H9 (cell line): ENCODE data around the gene PC. TPM values are rescaled to one million over a fixed set of nuclear protein-coding genes. Genes with fewer than 3 reads are reported as not detected.

Experiments
- DNase-seq: peaks from one replicate; pipeline ENCODE4 v3.0.0-alpha.2; 2017
- H2AFZ ChIP-seq: one replicate; pipeline ENCODE4 v1.6.1; 2013; ENCODE audit warnings: mild to moderate bottlenecking, low read length, control low read depth, moderate library complexity
- H2AK5ac ChIP-seq: 2 replicates; pipeline ENCODE4 v1.6.1; 2013; ENCODE audit warnings: low read length, control low read depth, mixed read lengths; ENCODE audit not compliant: insufficient read length
- H2BK120ac ChIP-seq: one replicate; pipeline ENCODE4 v1.6.1; 2013; ENCODE audit warnings: low read depth, mild to moderate bottlenecking, low read length, control low read depth, inconsistent platforms; ENCODE audit not compliant: poor library complexity, severe bottlenecking
- H2BK12ac ChIP-seq: 2 replicates; pipeline ENCODE4 v1.6.1; 2013; ENCODE audit warnings: low read length, control low read depth, mixed read lengths, low read depth; ENCODE audit not compliant: insufficient read length
- H2BK15ac ChIP-seq: 2 replicates; pipeline ENCODE4 v1.6.1; 2013; ENCODE audit warnings: low read depth, low read length, control low read depth
- H2BK20ac ChIP-seq: one replicate; pipeline ENCODE4 v1.6.1; 2013; ENCODE audit warnings: low read depth, mild to moderate bottlenecking, low read length, control low read depth, inconsistent platforms; ENCODE audit not compliant: poor library complexity, severe bottlenecking
- H2BK5ac ChIP-seq: 2 replicates; pipeline ENCODE4 v1.6.1; 2013; ENCODE audit warnings: low read length, control low read depth, mixed read lengths; ENCODE audit not compliant: insufficient read length
- H3K14ac ChIP-seq: 2 replicates; pipeline ENCODE4 v1.6.1; 2013; ENCODE audit warnings: low read length, control low read depth; ENCODE audit not compliant: insufficient read depth
- H3K18ac ChIP-seq: 2 replicates; pipeline ENCODE4 v1.6.1; 2013; ENCODE audit warnings: low read depth, mild to moderate bottlenecking, mixed read lengths, low read length, control low read depth; ENCODE audit not compliant: insufficient read length
- H3K23ac ChIP-seq: 2 replicates; pipeline ENCODE4 v1.6.1; 2013; ENCODE audit warnings: low read length, control low read depth, mixed read lengths, low read depth; ENCODE audit not compliant: insufficient read length
- H3K23me2 ChIP-seq: 2 replicates; pipeline ENCODE4 v1.6.1; 2013; ENCODE audit warnings: low read depth, mild to moderate bottlenecking, mixed read lengths, low read length, control low read depth; ENCODE audit not compliant: insufficient read length, poor library complexity, severe bottlenecking
- H3K27ac ChIP-seq: 2 replicates; pipeline ENCODE4 v1.5.1; 2013; ENCODE audit warnings: low read length, control low read depth, mixed read lengths, low read depth; ENCODE audit not compliant: insufficient read length
- H3K27me3 ChIP-seq: 2 replicates; pipeline ENCODE4 v1.6.1; 2013; ENCODE audit warnings: low read length, control low read depth, inconsistent platforms; ENCODE audit not compliant: insufficient read depth
- H3K4ac ChIP-seq: 2 replicates; pipeline ENCODE4 v1.6.1; 2013; ENCODE audit warnings: low read depth, mild to moderate bottlenecking, control low read depth, inconsistent platforms, low read length, moderate library complexity
- H3K4me1 ChIP-seq: 2 replicates; pipeline ENCODE4 v1.6.1; 2013; ENCODE audit warnings: low read length, control low read depth, inconsistent platforms; ENCODE audit not compliant: insufficient read depth
- H3K4me2 ChIP-seq: 2 replicates; pipeline ENCODE4 v1.6.1; 2013; ENCODE audit warnings: low read length, control low read depth, mixed read lengths; ENCODE audit not compliant: insufficient read length, insufficient read depth
- H3K56ac ChIP-seq: 2 replicates; pipeline ENCODE4 v1.6.1; 2013; ENCODE audit warnings: low read depth, mild to moderate bottlenecking, mixed read lengths, low read length, control low read depth; ENCODE audit not compliant: insufficient read length
- H3K79me1 ChIP-seq: 2 replicates; pipeline ENCODE4 v1.6.1; 2013; ENCODE audit warnings: low read depth, mild to moderate bottlenecking, moderate library complexity, low read length, control low read depth, inconsistent platforms; ENCODE audit not compliant: insufficient read depth, poor library complexity, severe bottlenecking
- H3K79me2 ChIP-seq: 2 replicates; pipeline ENCODE4 v1.6.1; 2013; ENCODE audit warnings: low read length, control low read depth, inconsistent platforms; ENCODE audit not compliant: insufficient read depth
- H3K9ac ChIP-seq: 2 replicates; pipeline ENCODE4 v1.6.1; 2013; ENCODE audit warnings: low read length, control low read depth, mixed read lengths; ENCODE audit not compliant: insufficient read length; ENCODE audit errors: extremely low read depth
- H3K9me3 ChIP-seq: one replicate; pipeline ENCODE4 v1.6.1; 2013; ENCODE audit warnings: low read depth, low read length, inconsistent platforms; ENCODE audit not compliant: control insufficient read depth
- H3T11ph ChIP-seq: one replicate; pipeline ENCODE4 v1.6.1; 2013; ENCODE audit warnings: mild to moderate bottlenecking, low read length, control low read depth, inconsistent platforms
- H4K20me1 ChIP-seq: one replicate; pipeline ENCODE4 v1.6.1; 2013; ENCODE audit not compliant: control insufficient read depth, insufficient read length, insufficient read depth
- H4K5ac ChIP-seq: 2 replicates; pipeline ENCODE4 v1.6.1; 2013; ENCODE audit warnings: low read depth, mild to moderate bottlenecking, mixed read lengths, low read length, control low read depth; ENCODE audit not compliant: insufficient read length
- H4K8ac ChIP-seq: replicated peaks from 2 replicates; pipeline ENCODE4 v1.6.1; 2013; ENCODE audit warnings: low read length, control low read depth, mixed read lengths, low read depth; ENCODE audit not compliant: insufficient read length
- H4K91ac ChIP-seq: 2 replicates; pipeline ENCODE4 v1.6.1; 2013; ENCODE audit warnings: low read depth, mild to moderate bottlenecking, moderate library complexity, mixed read lengths, low read length, control low read depth; ENCODE audit not compliant: insufficient read length
- H3K27ac Mint-ChIP-seq, 3 experiments: 2 replicates in 2 of 3; 3 replicates in 1 of 3; pipeline ENCODE4 v1.8.0; 2020 to 2021; ENCODE audit warnings: mixed read lengths in 3 of 3, mild to moderate bottlenecking in 1 of 3, moderate library complexity in 1 of 3
- H3K27me3 Mint-ChIP-seq: 2 replicates; pipeline ENCODE4 v1.8.0; 2021; ENCODE audit warnings: low read depth, mild to moderate bottlenecking, moderate library complexity, mixed read lengths
- H3K36me3 Mint-ChIP-seq, 3 experiments: 2 replicates in 2 of 3; 3 replicates in 1 of 3; pipeline ENCODE4 v1.8.0; 2020 to 2021; ENCODE audit warnings: low read depth in 3 of 3, mixed read lengths in 3 of 3; ENCODE audit not compliant: insufficient read depth in 1 of 3
- H3K4me1 Mint-ChIP-seq, 2 experiments: 2 replicates each; pipeline ENCODE4 v1.8.0; 2020; ENCODE audit warnings: mixed read lengths in 2 of 2
- H3K4me3 Mint-ChIP-seq, 2 experiments: 2 replicates in 1 of 2; 3 replicates in 1 of 2; pipeline ENCODE4 v1.8.0; 2020 to 2021; ENCODE audit warnings: mild to moderate bottlenecking in 2 of 2, mixed read lengths in 2 of 2, moderate library complexity in 1 of 2
- H3K9me3 Mint-ChIP-seq, 2 experiments: 2 replicates in 1 of 2; 3 replicates in 1 of 2; pipeline ENCODE4 v1.8.0; 2020; ENCODE audit warnings: mild to moderate bottlenecking in 2 of 2, mixed read lengths in 2 of 2, moderate library complexity in 1 of 2
- WGBS: extraction: QIAGEN DNeasy Blood & Tissue Kit; methylation state at CpG from one replicate; pipeline ENCODE4 v1.1.7; 2013; ENCODE audit warnings: missing lambda C conversion rate, low lambda C conversion rate, mixed read lengths; ENCODE audit not compliant: insufficient read length; ENCODE audit errors: extremely low coverage; 5-methylcytosine and 5-hydroxymethylcytosine counted together
- total RNA-seq: library from RNA; stranded (reverse); gene quantifications from 2 replicates; pipeline ENCODE4 v1.2.1, GENCODE V29; 2021
- TF ChIP-seq, protein P1 (sequence below): fragments of 200-600 bp; sonication (generic); conservative IDR thresholded peaks from 3 replicates; pipeline ENCODE4 v1.8.0; 2021; ENCODE audit warnings: antibody characterized with exemption, mild to moderate bottlenecking

Gene PC
- total RNA-seq, 1 experiment from 2014 or later, result 32.6 TPM

GRCh38 chr11:66886671-66887221 lies 71.4 kb downstream of the PC start:
- no peak overlapping the region for H2BK20ac ChIP-seq
- no peak overlapping the region for H3K14ac ChIP-seq
- H3K27me3 Mint-ChIP-seq, result no peaks in the 10 kb centered on the region
- H4K5ac ChIP-seq, result no peak overlapping the region
- no peak overlapping the region for H2BK5ac ChIP-seq
- no peak overlapping the region for H2AK5ac ChIP-seq
- peaks cover 0 to 5% (median 0%) of the 10 kb centered on the region in 3 experiments; a peak in 1 of 7 replicates for H3K36me3 Mint-ChIP-seq
- H4K20me1 ChIP-seq, result no peaks in the 10 kb centered on the region
- no peak overlapping the region for H2BK120ac ChIP-seq
- H3K79me1 ChIP-seq, result no peaks in the 10 kb centered on the region
- no peak overlapping the region for H4K91ac ChIP-seq
- H3K4me1 ChIP-seq, result no peaks in the 10 kb centered on the region
- no peaks in the 10 kb centered on the region for H3K79me2 ChIP-seq
- H4K8ac ChIP-seq, result no peak overlapping the region
- no peak overlapping the region for H2AFZ ChIP-seq
- H2BK12ac ChIP-seq, result no peak overlapping the region
- H3K27me3 ChIP-seq, result no peaks in the 10 kb centered on the region
- H3K4me2 ChIP-seq, result no peak overlapping the region
- no peak for DNase-seq
- H3K4me1 Mint-ChIP-seq, result peaks cover 41 to 58% of the 10 kb centered on the region in 2 experiments
- no peak overlapping the region for H3K18ac ChIP-seq
- H3T11ph ChIP-seq, result no peak overlapping the region
- no peak overlapping the region for H3K4ac ChIP-seq
- H3K9ac ChIP-seq, result no peak overlapping the region
- H3K9me3 ChIP-seq, result no peaks in the 10 kb centered on the region
- no peaks in the 10 kb centered on the region for H3K9me3 Mint-ChIP-seq
- H2BK15ac ChIP-seq, result no peak overlapping the region
- no peak overlapping the region for H3K4me3 Mint-ChIP-seq
- H3K23me2 ChIP-seq, result no peaks in the 10 kb centered on the region
- no peak overlapping the region for H3K27ac ChIP-seq
- H3K27ac Mint-ChIP-seq, result peak overlapping the region in 2 of 3 experiments; percentile 11 to 49; a peak in 2 of 7 replicates
- no CpG with 5 or more reads among the region's 15 CpGs for WGBS
- TF ChIP-seq, protein P1, sequence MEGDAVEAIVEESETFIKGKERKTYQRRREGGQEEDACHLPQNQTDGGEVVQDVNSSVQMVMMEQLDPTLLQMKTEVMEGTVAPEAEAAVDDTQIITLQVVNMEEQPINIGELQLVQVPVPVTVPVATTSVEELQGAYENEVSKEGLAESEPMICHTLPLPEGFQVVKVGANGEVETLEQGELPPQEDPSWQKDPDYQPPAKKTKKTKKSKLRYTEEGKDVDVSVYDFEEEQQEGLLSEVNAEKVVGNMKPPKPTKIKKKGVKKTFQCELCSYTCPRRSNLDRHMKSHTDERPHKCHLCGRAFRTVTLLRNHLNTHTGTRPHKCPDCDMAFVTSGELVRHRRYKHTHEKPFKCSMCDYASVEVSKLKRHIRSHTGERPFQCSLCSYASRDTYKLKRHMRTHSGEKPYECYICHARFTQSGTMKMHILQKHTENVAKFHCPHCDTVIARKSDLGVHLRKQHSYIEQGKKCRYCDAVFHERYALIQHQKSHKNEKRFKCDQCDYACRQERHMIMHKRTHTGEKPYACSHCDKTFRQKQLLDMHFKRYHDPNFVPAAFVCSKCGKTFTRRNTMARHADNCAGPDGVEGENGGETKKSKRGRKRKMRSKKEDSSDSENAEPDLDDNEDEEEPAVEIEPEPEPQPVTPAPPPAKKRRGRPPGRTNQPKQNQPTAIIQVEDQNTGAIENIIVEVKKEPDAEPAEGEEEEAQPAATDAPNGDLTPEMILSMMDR, result no peak
- H3K56ac ChIP-seq, result no peak overlapping the region
- no peak overlapping the region for H3K23ac ChIP-seq
